Measurements from ENCODE around the gene SMIM21.

DNA sequence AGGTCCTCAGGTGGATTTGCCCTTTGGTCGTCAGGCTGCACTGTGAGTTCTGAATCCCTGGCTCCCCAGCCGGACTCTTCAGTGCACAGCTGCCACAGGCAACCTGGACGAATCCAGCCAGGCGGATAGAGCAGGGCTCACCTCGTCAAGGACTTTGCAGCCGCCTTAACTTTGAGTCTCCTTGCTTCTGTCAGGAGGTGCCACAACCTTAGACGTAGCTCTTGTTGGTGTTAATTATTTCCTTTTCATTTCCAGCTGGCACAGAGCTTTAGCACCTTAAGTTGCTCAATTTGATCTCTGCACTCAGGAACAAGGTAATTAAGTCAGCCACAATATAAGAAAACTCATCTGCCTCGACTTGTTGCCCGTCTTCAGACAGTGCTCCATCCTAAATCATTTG lies 17.7 kb downstream of the SMIM21 start:
- TF ChIP-seq CREB1 (IDR thresholded peaks at IDR 0.05; ENCODE audit: low read depth) (no peak), EP300 (IDR thresholded peaks at IDR 0.05; ENCODE audit: borderline replicate concordance) (no peak)
